ENCODE measurements around the gene HSPA14.

The HSPA14 gene

DNA sequence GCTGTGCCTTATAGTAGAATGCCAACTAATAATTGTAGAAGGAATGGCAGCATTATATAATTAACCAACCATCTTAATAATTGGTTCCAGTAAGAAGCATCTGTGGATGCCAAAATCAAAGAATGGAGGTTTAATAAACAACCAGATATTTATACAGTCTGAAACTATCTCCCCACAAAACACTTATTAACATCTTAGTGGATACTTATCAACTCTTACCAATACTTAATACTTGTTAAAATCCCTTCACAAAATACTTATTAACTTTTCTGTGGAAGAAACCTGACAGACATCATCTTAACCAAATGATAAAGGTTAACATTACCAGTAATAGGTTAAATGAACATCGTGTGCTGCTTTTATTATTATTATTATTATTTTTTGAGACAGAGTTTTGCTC, 34.3 kb upstream of the HSPA14 start:
- TF ChIP-seq RARB (CRISPR knock-in tag; IDR thresholded peaks at IDR 0.05): no peak
- no peak for ATAC-seq

DNA sequence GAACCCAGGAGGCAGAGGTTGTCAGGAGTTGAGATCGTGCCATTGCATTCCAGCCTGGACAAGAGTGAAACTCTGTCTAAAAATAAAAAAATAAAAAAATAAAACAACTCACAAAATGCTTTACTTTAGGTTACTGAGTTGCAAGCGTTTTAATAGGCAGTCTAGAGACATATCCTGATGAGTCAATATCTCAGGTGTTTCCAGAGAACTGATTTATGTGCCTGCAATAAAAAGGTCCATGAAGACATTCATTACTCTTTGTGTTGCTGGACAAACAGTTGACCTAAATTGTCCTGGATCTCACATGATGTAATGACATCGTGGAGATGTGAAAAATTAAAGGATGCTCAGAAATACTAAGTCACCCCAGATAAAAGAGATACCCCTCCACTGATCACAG, 31.8 kb upstream of the HSPA14 start:
- ATAC-seq: no peak
- TF ChIP-seq ZNF70 (CRISPR knock-in tag; IDR thresholded peaks at IDR 0.05): no peak
- TF ChIP-seq PPARA (CRISPR knock-in tag; IDR thresholded peaks at IDR 0.05; ENCODE audit: borderline replicate concordance): no peak
- no peak for TF ChIP-seq ZNF8 (CRISPR knock-in tag; IDR thresholded peaks at IDR 0.05)
- TF ChIP-seq, protein P1, sequence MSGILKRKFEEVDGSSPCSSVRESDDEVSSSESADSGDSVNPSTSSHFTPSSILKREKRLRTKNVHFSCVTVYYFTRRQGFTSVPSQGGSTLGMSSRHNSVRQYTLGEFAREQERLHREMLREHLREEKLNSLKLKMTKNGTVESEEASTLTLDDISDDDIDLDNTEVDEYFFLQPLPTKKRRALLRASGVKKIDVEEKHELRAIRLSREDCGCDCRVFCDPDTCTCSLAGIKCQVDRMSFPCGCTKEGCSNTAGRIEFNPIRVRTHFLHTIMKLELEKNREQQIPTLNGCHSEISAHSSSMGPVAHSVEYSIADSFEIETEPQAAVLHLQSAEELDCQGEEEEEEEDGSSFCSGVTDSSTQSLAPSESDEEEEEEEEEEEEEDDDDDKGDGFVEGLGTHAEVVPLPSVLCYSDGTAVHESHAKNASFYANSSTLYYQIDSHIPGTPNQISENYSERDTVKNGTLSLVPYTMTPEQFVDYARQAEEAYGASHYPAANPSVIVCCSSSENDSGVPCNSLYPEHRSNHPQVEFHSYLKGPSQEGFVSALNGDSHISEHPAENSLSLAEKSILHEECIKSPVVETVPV (CRISPR knock-in tag; IDR thresholded peaks at IDR 0.05): no peak
- no peak for TF ChIP-seq CSDC2 (CRISPR knock-in tag; IDR thresholded peaks at IDR 0.05)
- TF ChIP-seq, protein P2, sequence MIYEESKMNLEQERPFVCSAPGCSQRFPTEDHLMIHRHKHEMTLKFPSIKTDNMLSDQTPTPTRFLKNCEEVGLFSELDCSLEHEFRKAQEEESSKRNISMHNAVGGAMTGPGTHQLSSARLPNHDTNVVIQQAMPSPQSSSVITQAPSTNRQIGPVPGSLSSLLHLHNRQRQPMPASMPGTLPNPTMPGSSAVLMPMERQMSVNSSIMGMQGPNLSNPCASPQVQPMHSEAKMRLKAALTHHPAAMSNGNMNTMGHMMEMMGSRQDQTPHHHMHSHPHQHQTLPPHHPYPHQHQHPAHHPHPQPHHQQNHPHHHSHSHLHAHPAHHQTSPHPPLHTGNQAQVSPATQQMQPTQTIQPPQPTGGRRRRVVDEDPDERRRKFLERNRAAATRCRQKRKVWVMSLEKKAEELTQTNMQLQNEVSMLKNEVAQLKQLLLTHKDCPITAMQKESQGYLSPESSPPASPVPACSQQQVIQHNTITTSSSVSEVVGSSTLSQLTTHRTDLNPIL (CRISPR knock-in tag; IDR thresholded peaks at IDR 0.05; ENCODE audit: low read depth): no peak
- TF ChIP-seq BACH2 (CRISPR knock-in tag; IDR thresholded peaks at IDR 0.05; ENCODE audit: borderline replicate concordance): no peak
- no peak for TF ChIP-seq RARB (CRISPR knock-in tag; IDR thresholded peaks at IDR 0.05)
- TF ChIP-seq ZC3H10 (CRISPR knock-in tag; IDR thresholded peaks at IDR 0.05): no peak
- TF ChIP-seq ZNF565 (CRISPR knock-in tag; conservative IDR thresholded peaks at IDR 0.05; ENCODE audit: low read depth): no peak
- TF ChIP-seq, protein P3, sequence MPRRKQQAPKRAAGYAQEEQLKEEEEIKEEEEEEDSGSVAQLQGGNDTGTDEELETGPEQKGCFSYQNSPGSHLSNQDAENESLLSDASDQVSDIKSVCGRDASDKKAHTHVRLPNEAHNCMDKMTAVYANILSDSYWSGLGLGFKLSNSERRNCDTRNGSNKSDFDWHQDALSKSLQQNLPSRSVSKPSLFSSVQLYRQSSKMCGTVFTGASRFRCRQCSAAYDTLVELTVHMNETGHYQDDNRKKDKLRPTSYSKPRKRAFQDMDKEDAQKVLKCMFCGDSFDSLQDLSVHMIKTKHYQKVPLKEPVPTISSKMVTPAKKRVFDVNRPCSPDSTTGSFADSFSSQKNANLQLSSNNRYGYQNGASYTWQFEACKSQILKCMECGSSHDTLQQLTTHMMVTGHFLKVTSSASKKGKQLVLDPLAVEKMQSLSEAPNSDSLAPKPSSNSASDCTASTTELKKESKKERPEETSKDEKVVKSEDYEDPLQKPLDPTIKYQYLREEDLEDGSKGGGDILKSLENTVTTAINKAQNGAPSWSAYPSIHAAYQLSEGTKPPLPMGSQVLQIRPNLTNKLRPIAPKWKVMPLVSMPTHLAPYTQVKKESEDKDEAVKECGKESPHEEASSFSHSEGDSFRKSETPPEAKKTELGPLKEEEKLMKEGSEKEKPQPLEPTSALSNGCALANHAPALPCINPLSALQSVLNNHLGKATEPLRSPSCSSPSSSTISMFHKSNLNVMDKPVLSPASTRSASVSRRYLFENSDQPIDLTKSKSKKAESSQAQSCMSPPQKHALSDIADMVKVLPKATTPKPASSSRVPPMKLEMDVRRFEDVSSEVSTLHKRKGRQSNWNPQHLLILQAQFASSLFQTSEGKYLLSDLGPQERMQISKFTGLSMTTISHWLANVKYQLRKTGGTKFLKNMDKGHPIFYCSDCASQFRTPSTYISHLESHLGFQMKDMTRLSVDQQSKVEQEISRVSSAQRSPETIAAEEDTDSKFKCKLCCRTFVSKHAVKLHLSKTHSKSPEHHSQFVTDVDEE (CRISPR knock-in tag; IDR thresholded peaks at IDR 0.05): no peak
- TF ChIP-seq, protein P4, sequence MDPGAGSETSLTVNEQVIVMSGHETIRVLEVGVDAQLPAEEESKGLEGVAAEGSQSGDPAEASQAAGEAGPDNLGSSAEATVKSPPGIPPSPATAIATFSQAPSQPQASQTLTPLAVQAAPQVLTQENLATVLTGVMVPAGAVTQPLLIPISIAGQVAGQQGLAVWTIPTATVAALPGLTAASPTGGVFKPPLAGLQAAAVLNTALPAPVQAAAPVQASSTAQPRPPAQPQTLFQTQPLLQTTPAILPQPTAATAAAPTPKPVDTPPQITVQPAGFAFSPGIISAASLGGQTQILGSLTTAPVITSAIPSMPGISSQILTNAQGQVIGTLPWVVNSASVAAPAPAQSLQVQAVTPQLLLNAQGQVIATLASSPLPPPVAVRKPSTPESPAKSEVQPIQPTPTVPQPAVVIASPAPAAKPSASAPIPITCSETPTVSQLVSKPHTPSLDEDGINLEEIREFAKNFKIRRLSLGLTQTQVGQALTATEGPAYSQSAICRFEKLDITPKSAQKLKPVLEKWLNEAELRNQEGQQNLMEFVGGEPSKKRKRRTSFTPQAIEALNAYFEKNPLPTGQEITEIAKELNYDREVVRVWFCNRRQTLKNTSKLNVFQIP (CRISPR knock-in tag; IDR thresholded peaks at IDR 0.05; ENCODE audit: borderline replicate concordance, low read depth): no peak
- no peak for TF ChIP-seq TOX (CRISPR knock-in tag; IDR thresholded peaks at IDR 0.05; ENCODE audit: borderline replicate concordance)
- TF ChIP-seq ARNTL (CRISPR knock-in tag; IDR thresholded peaks at IDR 0.05; ENCODE audit: borderline replicate concordance, low read depth): no peak
- no peak for TF ChIP-seq TCF4 (CRISPR knock-in tag; IDR thresholded peaks at IDR 0.05; ENCODE audit: borderline replicate concordance)
- TF ChIP-seq ESRRG (CRISPR knock-in tag; IDR thresholded peaks at IDR 0.05): no peak
- TF ChIP-seq ZFP3 (CRISPR knock-in tag; IDR thresholded peaks at IDR 0.05): no peak
- no peak for TF ChIP-seq GLIS3 (CRISPR knock-in tag; IDR thresholded peaks at IDR 0.05)
- TF ChIP-seq OSR1 (CRISPR knock-in tag; IDR thresholded peaks at IDR 0.05): no peak

DNA sequence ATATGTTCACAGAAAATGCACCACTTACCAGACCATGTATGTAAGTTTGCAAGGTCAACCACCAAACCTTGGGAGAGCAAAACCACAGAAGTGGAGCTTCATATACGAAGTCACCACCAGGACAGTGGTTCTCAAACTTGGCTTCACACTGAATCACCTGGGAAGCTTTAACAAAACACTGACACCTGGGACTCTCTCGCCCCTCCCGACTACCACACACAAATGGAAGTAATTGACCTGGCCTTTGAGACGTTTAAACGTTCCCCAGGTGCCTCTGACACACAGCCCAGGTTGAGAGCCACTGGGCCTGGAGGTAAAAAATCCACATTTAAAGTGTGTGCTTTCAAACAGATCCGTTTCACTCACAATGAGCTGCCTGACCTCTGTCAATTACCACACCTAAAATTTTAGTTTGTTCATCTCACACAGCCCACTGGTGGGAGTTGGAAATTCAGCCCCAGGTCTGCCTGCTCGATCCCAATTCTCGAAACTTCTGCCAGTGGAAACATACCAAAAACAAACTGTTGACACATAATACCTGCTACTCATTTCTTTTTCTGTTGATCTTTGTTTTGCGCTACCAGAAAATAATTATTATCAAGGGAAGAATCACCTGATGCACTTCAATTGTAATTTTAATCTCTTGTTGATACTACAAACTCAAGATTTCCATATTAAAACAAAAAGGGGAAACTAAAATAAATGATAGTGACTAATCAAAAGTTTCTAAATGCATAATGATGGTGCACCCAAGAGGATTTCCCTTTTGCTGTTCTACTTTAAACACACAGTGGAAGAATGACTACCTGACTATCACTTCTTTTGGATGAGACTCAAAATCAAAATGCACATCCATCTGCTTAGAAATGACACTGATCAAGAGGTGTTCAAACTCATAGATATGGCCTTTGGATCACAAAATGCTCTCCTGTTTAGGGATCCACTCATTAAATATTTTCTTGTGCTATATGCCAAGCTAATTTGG, 26.8 kb upstream of the HSPA14 start:
- TF ChIP-seq RARB (CRISPR knock-in tag; IDR thresholded peaks at IDR 0.05) (no peak), OSR1 (CRISPR knock-in tag; IDR thresholded peaks at IDR 0.05) (no peak), ESRRG (CRISPR knock-in tag; IDR thresholded peaks at IDR 0.05) (no peak), ZNF565 (CRISPR knock-in tag; conservative IDR thresholded peaks at IDR 0.05; ENCODE audit: low read depth) (no peak), TOX (CRISPR knock-in tag; IDR thresholded peaks at IDR 0.05; ENCODE audit: borderline replicate concordance) (no peak), CSDC2 (CRISPR knock-in tag; IDR thresholded peaks at IDR 0.05) (no peak), ISL1 (CRISPR knock-in tag; IDR thresholded peaks at IDR 0.05) (no peak), ZFP3 (CRISPR knock-in tag; IDR thresholded peaks at IDR 0.05) (no peak), SNAI2 (CRISPR knock-in tag; IDR thresholded peaks at IDR 0.05) (no peak)
- TF ChIP-seq, protein P5, sequence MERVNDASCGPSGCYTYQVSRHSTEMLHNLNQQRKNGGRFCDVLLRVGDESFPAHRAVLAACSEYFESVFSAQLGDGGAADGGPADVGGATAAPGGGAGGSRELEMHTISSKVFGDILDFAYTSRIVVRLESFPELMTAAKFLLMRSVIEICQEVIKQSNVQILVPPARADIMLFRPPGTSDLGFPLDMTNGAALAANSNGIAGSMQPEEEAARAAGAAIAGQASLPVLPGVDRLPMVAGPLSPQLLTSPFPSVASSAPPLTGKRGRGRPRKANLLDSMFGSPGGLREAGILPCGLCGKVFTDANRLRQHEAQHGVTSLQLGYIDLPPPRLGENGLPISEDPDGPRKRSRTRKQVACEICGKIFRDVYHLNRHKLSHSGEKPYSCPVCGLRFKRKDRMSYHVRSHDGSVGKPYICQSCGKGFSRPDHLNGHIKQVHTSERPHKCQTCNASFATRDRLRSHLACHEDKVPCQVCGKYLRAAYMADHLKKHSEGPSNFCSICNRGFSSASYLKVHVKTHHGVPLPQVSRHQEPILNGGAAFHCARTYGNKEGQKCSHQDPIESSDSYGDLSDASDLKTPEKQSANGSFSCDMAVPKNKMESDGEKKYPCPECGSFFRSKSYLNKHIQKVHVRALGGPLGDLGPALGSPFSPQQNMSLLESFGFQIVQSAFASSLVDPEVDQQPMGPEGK (CRISPR knock-in tag; IDR thresholded peaks at IDR 0.05; ENCODE audit: borderline replicate concordance): no peak
- TF ChIP-seq, protein P4 (CRISPR knock-in tag; IDR thresholded peaks at IDR 0.05; ENCODE audit: borderline replicate concordance, low read depth): no peak
- no peak for ATAC-seq
